GM23338 (cell line): Measurements from ENCODE around the gene MIB2. TPM values are rescaled to one million over a fixed set of nuclear protein-coding genes. Genes with fewer than 3 reads are reported as not detected.
"Not testable (repeated sequence)": the region's sequence is repeated elsewhere in the genome, so short reads cannot be mapped to it uniquely, and the experiment has no call there.

Experiments used
- ATAC-seq: fragments of 200-7000 bp; cut with Tn5 transposase; 3 replicates; pipeline ENCODE4 v1.9.1; 2020
- DNase-seq: peaks from one replicate; pipeline ENCODE4 v3.0.0-alpha.2; 2015; ENCODE audit warnings: low spot score
- H2AFZ ChIP-seq: fragments of 200-600 bp; sonication (generic); 2 replicates; pipeline ENCODE4 v1.8.0; 2016; ENCODE audit warnings: antibody characterized with exemption, mild to moderate bottlenecking, moderate library complexity
- H3F3A ChIP-seq: fragments of 200-600 bp; sonication (generic); replicated peaks from 2 replicates; pipeline ENCODE4 v1.8.0; 2017; ENCODE audit warnings: antibody characterized with exemption, mixed run types, low read depth
- H3K27ac ChIP-seq: fragments of 200-600 bp; sonication (generic); 2 replicates; pipeline ENCODE4 v1.6.1; 2016; ENCODE audit warnings: low read depth
- H3K27me3 ChIP-seq: fragments of 200-600 bp; sonication (generic); 2 replicates; pipeline ENCODE4 v1.8.0; 2016; ENCODE audit warnings: mild to moderate bottlenecking, mixed run types, moderate library complexity; ENCODE audit not compliant: insufficient read depth
- H3K36me3 ChIP-seq: fragments of 200-600 bp; sonication (generic); 2 replicates; pipeline ENCODE4 v1.8.0; 2016; ENCODE audit warnings: mild to moderate bottlenecking; ENCODE audit not compliant: insufficient read depth
- H3K4me1 ChIP-seq: fragments of 200-600 bp; sonication (generic); 2 replicates; pipeline ENCODE4 v1.8.0; 2016; ENCODE audit warnings: mild to moderate bottlenecking, moderate library complexity; ENCODE audit not compliant: insufficient read depth
- H3K4me2 ChIP-seq: fragments of 200-600 bp; sonication (generic); 2 replicates; pipeline ENCODE4 v1.7.1; 2017; ENCODE audit warnings: mixed run types
- H3K4me3 ChIP-seq: fragments of 200-600 bp; sonication (generic); 2 replicates; pipeline ENCODE4 v1.6.1; 2016; ENCODE audit warnings: mixed run types
- H3K79me2 ChIP-seq: fragments of 200-600 bp; sonication (generic); replicated peaks from 2 replicates; pipeline ENCODE4 v1.8.0; 2017; ENCODE audit warnings: mild to moderate bottlenecking; ENCODE audit not compliant: insufficient read depth
- H3K9me2 ChIP-seq: fragments of 200-600 bp; sonication (generic); 2 replicates; pipeline ENCODE4 v1.8.0; 2017; ENCODE audit not compliant: insufficient read depth
- H4K20me1 ChIP-seq: fragments of 200-600 bp; sonication (generic); replicated peaks from 2 replicates; pipeline ENCODE4 v1.8.0; 2017; ENCODE audit warnings: mild to moderate bottlenecking; ENCODE audit not compliant: insufficient read depth
- H3K27ac Mint-ChIP-seq: 2 replicates; pipeline ENCODE4 v1.8.0; 2020; ENCODE audit warnings: inconsistent platforms, mild to moderate bottlenecking, moderate library complexity, mixed read lengths
- H3K27me3 Mint-ChIP-seq: 3 replicates; pipeline ENCODE4 v1.8.0; 2022; ENCODE audit warnings: low read depth, mild to moderate bottlenecking, moderate library complexity, mixed read lengths, inconsistent platforms; ENCODE audit not compliant: insufficient read depth, poor library complexity
- H3K36me3 Mint-ChIP-seq: 3 replicates; pipeline ENCODE4 v1.8.0; 2021; ENCODE audit warnings: low read depth, mild to moderate bottlenecking, inconsistent platforms, moderate library complexity, mixed read lengths
- H3K4me1 Mint-ChIP-seq: 3 replicates; pipeline ENCODE4 v1.8.0; 2020; ENCODE audit warnings: mild to moderate bottlenecking, inconsistent platforms, mixed read lengths
- H3K4me3 Mint-ChIP-seq: 3 replicates; pipeline ENCODE4 v1.8.0; 2021; ENCODE audit warnings: moderate library complexity, mild to moderate bottlenecking, inconsistent platforms, mixed read lengths
- H3K9me3 Mint-ChIP-seq: 3 replicates; pipeline ENCODE4 v1.8.0; 2020; ENCODE audit warnings: moderate library complexity, mild to moderate bottlenecking, inconsistent platforms, mixed read lengths
- CREB1 ChIP-seq: fragments of 250-450 bp; sonication (Bioruptor Pico); IDR thresholded peaks from 2 replicates; pipeline ENCODE4 v1.5.0; 2020; ENCODE audit warnings: low read depth, mild to moderate bottlenecking, moderate library complexity
- EZH2 ChIP-seq: fragments of 200-600 bp; sonication (generic); IDR thresholded peaks from one replicate; pipeline ENCODE4 v1.8.0; 2017; ENCODE audit warnings: antibody characterized with exemption, mild to moderate bottlenecking, low read depth; ENCODE audit not compliant: unreplicated experiment
- EZH2phosphoT487 ChIP-seq: fragments of 200-600 bp; sonication (generic); IDR thresholded peaks from one replicate; pipeline ENCODE4 v1.8.1; 2018; ENCODE audit warnings: antibody characterized with exemption; ENCODE audit not compliant: unreplicated experiment
- JUNB ChIP-seq: IDR thresholded peaks from one replicate; pipeline ENCODE4 v1.6.1; 2016; ENCODE audit warnings: antibody characterized with exemption; ENCODE audit not compliant: unreplicated experiment
- NANOG ChIP-seq: IDR thresholded peaks from 2 replicates; pipeline ENCODE4 v1.6.1; 2016; ENCODE audit warnings: antibody characterized with exemption, borderline replicate concordance
- POLR2AphosphoS5 ChIP-seq: IDR thresholded peaks from 2 replicates; pipeline ENCODE4 v1.6.1; 2016; ENCODE audit warnings: antibody characterized with exemption, low read depth
- REST ChIP-seq: IDR thresholded peaks from one replicate; pipeline ENCODE4 v1.6.1; 2018; ENCODE audit warnings: antibody characterized with exemption; ENCODE audit not compliant: unreplicated experiment
- ZNF114 ChIP-seq: fragments of 250-450 bp; sonication (Bioruptor Pico); IDR thresholded peaks from 2 replicates; pipeline ENCODE4 v1.5.0; 2020; ENCODE audit warnings: mild to moderate bottlenecking, moderate library complexity
- ZNF462 ChIP-seq: fragments of 250-450 bp; sonication (Bioruptor Pico); IDR thresholded peaks from 2 replicates; pipeline ENCODE4 v1.5.0; 2020; ENCODE audit warnings: mild to moderate bottlenecking, moderate library complexity
- polyA plus RNA-seq: library from polyadenylated mRNA; unstranded; fragments of >200 nt; fragmentation: Nextera tagmentation; extraction: Ambion mirVana; gene quantifications from 2 replicates; pipeline ENCODE4 v1.2.1, GENCODE V29; 2016
- total RNA-seq: library from RNA; depleted of rRNA; stranded (reverse); fragments of >200 nt; shearing (Covaris generic); gene quantifications from 2 replicates; pipeline ENCODE4 v1.2.3, GENCODE V29; 2014

The MIB2 gene
- total and polyA plus RNA-seq, 2 experiments from 2014 or later, result 82.6 to 104 TPM

- DNase-seq, result no peak
- no peaks in the 10 kb centered on the region for H3K36me3 ChIP-seq
- no peak overlapping the region for H3K4me2 ChIP-seq
- H4K20me1 ChIP-seq, result no peaks in the 10 kb centered on the region
- TF ChIP-seq POLR2AphosphoS5 (no peak), ZNF114 (CRISPR knock-in tag) (no peak), REST (no peak), JUNB (no peak), EZH2phosphoT487 (no peak), ZNF462 (CRISPR knock-in tag) (no peak), NANOG (no peak), CREB1 (CRISPR knock-in tag) (no peak), EZH2 (no peak)
- no peaks in the 10 kb centered on the region for H3K4me1 ChIP-seq
- H3K27me3 ChIP-seq, result peaks cover 17% of the 10 kb centered on the region
- H3K36me3 Mint-ChIP-seq, result no peaks in the 10 kb centered on the region
- H3K79me2 ChIP-seq, result no peaks in the 10 kb centered on the region
- H3K27ac Mint-ChIP-seq, result no peak overlapping the region
- H3K9me2 ChIP-seq, result no peaks in the 10 kb centered on the region
- peaks cover 5% of the 10 kb centered on the region; the same call in 1 of the 2 replicates for H3F3A ChIP-seq
- H3K4me3 Mint-ChIP-seq, result no peak overlapping the region
- H3K4me3 ChIP-seq, result no peak overlapping the region
- peaks cover 4% of the 10 kb centered on the region; the same call in 2 of the 3 replicates for H3K9me3 Mint-ChIP-seq
- H3K27ac ChIP-seq, result no peak overlapping the region
- peaks cover 21% of the 10 kb centered on the region for H3K27me3 Mint-ChIP-seq
- ATAC-seq, result no peak
- H3K4me1 Mint-ChIP-seq, result peaks cover 11% of the 10 kb centered on the region
- no peak overlapping the region for H2AFZ ChIP-seq
Measured at GRCh38 chr1:1594602-1595260, 20.6 kb upstream of the MIB2 start.

- H3K79me2 ChIP-seq, DNase-seq, H3K4me1 ChIP-seq, H3K36me3 Mint-ChIP-seq, H3K9me2 ChIP-seq, H3K9me3 Mint-ChIP-seq, H4K20me1 ChIP-seq, H3K4me3 Mint-ChIP-seq, H3K4me3 ChIP-seq, H2AFZ ChIP-seq, ATAC-seq, H3K4me2 ChIP-seq, H3K27ac Mint-ChIP-seq, H3F3A ChIP-seq, H3K27ac ChIP-seq, H3K36me3 ChIP-seq: not testable (repeated sequence)
- peaks cover 20% of the 10 kb centered on the region for H3K27me3 Mint-ChIP-seq
- H3K4me1 Mint-ChIP-seq, result peaks cover 11% of the 10 kb centered on the region
- peaks cover 19% of the 10 kb centered on the region for H3K27me3 ChIP-seq
Measured at GRCh38 chr1:1595341-1595740, 20.0 kb upstream of the MIB2 start.
